Chondrocyte (in vitro differentiated cells): Measurements from ENCODE around the gene AGAP2. TPM values are rescaled to one million over a fixed set of nuclear protein-coding genes. Genes with fewer than 3 reads are reported as not detected.

ENCODE experiments used
- DNase-seq: peaks from one replicate; pipeline ENCODE4 v3.0.0; 2021; ENCODE audit warnings: mixed read lengths, low spot score
- H3K27ac Mint-ChIP-seq: one replicate; pipeline ENCODE4 v1.8.0; 2021; ENCODE audit warnings: mild to moderate bottlenecking, moderate library complexity, mixed read lengths; ENCODE audit not compliant: unreplicated experiment
- H3K27me3 Mint-ChIP-seq: 2 replicates; pipeline ENCODE4 v1.8.0; 2021; ENCODE audit warnings: low read depth, mixed read lengths
- H3K36me3 Mint-ChIP-seq: 2 replicates; pipeline ENCODE4 v1.8.0; 2021; ENCODE audit warnings: low read depth, mixed read lengths
- H3K4me1 Mint-ChIP-seq: 2 replicates; pipeline ENCODE4 v1.8.0; 2021; ENCODE audit warnings: low read depth, mild to moderate bottlenecking, mixed read lengths
- H3K4me3 Mint-ChIP-seq: one replicate; pipeline ENCODE4 v1.8.0; 2021; ENCODE audit warnings: mild to moderate bottlenecking, moderate library complexity, mixed read lengths; ENCODE audit not compliant: unreplicated experiment
- H3K9me3 Mint-ChIP-seq: 2 replicates; pipeline ENCODE4 v1.8.0; 2021; ENCODE audit warnings: low read depth, mixed read lengths
- total RNA-seq: library from RNA; stranded (reverse); gene quantifications from 3 replicates; pipeline ENCODE4 v1.2.1, GENCODE V29; 2021
- TF ChIP-seq, protein P1 (sequence below): fragments of 200-600 bp; sonication (generic); IDR thresholded peaks from 2 replicates; pipeline ENCODE4 v1.5.0; 2021; ENCODE audit warnings: antibody characterized with exemption, mild to moderate bottlenecking, moderate library complexity

The AGAP2 gene
- total RNA-seq, 1 donor from 2014 or later = 1.9 TPM

- Mint-ChIP-seq H3K27me3 (no peaks in the 10 kb centered on the region), H3K4me1 (peaks cover 46% of the 10 kb centered on the region), H3K9me3 (no peaks in the 10 kb centered on the region), H3K27ac (peak overlapping the region; percentile 63), H3K4me3 (no peak overlapping the region), H3K36me3 (peaks cover 27% of the 10 kb centered on the region)
- TF ChIP-seq, protein P1, sequence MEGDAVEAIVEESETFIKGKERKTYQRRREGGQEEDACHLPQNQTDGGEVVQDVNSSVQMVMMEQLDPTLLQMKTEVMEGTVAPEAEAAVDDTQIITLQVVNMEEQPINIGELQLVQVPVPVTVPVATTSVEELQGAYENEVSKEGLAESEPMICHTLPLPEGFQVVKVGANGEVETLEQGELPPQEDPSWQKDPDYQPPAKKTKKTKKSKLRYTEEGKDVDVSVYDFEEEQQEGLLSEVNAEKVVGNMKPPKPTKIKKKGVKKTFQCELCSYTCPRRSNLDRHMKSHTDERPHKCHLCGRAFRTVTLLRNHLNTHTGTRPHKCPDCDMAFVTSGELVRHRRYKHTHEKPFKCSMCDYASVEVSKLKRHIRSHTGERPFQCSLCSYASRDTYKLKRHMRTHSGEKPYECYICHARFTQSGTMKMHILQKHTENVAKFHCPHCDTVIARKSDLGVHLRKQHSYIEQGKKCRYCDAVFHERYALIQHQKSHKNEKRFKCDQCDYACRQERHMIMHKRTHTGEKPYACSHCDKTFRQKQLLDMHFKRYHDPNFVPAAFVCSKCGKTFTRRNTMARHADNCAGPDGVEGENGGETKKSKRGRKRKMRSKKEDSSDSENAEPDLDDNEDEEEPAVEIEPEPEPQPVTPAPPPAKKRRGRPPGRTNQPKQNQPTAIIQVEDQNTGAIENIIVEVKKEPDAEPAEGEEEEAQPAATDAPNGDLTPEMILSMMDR = no peak
- DNase-seq = no peak
Observed at GRCh38 chr12:57749061-57749460, 10.5 kb upstream of the AGAP2 start.

DNA sequence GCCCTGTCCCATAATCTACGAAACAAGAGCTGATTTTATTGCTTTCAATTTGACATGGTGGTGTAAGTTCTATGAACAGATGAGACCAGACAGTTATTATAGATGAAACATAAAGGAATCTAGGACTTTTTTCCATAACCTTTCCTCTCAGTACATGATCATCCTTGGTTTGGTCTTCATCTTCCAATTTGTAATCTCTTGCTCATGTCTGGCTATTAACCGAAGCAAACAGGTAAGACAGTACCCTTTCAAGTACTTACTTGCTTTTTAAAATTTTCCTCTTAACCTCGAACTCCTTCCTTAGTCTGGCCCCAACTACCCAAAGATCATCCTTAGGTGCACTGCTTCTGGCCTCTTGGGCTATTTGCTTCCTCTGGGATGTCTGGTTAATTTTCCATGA lies 7.5 kb upstream of the AGAP2 start:
- DNase-seq = no peak
- H3K36me3 Mint-ChIP-seq = peaks cover 24% of the 10 kb centered on the region
- TF ChIP-seq, protein P1 = no peak
- peak overlapping the region; percentile 99 for H3K27ac Mint-ChIP-seq
- H3K4me3 Mint-ChIP-seq = peak overlapping the region; percentile 95
- H3K27me3 Mint-ChIP-seq = peaks cover 4% of the 10 kb centered on the region
- no peaks in the 10 kb centered on the region for H3K9me3 Mint-ChIP-seq
- peaks cover 30% of the 10 kb centered on the region for H3K4me1 Mint-ChIP-seq

DNA sequence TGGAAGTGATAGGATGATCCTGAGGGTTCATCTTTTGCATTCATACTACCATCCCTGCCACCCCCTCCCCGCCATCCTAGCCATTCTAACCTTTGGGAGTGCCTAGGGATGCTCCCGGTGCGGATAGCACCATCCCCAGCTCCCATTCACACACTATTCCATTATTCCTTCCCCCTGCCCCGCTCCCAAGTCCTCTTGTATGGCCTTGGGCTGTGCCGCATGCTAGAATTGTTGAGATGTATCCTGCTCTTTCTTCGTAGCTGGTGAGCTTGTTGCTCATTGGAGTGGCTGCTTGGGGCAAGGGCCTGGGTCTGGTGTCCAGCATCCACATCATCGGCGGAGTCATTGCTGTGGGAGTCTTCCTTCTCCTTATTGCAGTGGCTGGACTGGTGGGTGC lies 6.9 kb upstream of the AGAP2 start:
- Mint-ChIP-seq H3K27me3 (peaks cover 10% of the 10 kb centered on the region), H3K4me3 (peak overlapping the region; percentile 95), H3K4me1 (peaks cover 25% of the 10 kb centered on the region), H3K36me3 (peaks cover 22% of the 10 kb centered on the region), H3K27ac (peak overlapping the region; percentile 99), H3K9me3 (no peaks in the 10 kb centered on the region)
- no peak for DNase-seq
- TF ChIP-seq, protein P1 = no peak

DNA sequence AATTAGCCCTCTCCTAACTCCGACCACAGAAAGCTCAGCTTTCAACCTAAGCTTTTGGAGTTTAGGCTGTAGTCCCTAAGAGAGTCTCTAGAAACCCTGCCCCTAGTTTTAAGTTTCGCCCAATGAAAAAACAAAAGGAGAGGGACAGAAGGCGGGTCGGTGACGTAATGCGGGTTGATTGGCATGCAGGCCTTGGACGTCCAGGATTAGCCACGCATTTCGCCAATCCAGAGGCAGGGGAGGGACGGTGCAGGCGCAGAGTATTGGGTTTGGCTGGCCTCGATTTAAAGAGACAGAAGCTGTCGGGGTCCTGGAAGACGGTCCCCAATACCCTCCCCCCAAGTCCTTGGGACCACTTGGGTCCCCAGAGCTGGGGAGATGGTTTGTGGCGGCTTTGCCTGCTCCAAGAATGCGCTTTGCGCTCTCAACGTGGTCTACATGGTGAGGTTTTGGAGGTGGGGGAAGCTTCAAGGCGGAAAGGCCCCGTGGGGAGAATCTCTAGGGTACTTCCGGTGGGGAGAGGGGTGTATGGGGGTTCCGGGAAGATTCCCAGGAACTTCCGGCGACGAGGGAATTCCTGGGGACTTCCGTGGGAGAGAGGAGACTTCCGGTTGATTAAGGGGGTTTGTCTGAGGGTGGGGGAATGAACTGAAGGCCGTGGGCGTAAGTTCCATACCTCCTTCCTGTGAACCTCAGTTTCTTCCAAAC lies 6.4 kb upstream of the AGAP2 start, which contains the start of gene TSPAN31:
Gene TSPAN31 (plus strand): TSS at position 263 of the 708 bp plus-strand sequence. CDS start 116 bp downstream, at position 379.
- Mint-ChIP-seq H3K27ac (peak within 1 kb of the TSS; percentile 99), H3K4me1 (peaks cover 20% of the 10 kb centered on the region), H3K4me3 (peak within 1 kb of the TSS; percentile 95), H3K9me3 (no peaks in the 10 kb centered on the region), H3K36me3 (peaks cover 20% of the 10 kb centered on the region), H3K27me3 (peaks cover 12% of the 10 kb centered on the region)
- TF ChIP-seq, protein P1 = no peak
- DNase-seq = peak; percentile 97

- TF ChIP-seq, protein P1 = no peak
- peak; percentile 72 for DNase-seq
- H3K4me1 Mint-ChIP-seq = peaks cover 21% of the 10 kb centered on the region
- H3K36me3 Mint-ChIP-seq = peaks cover 20% of the 10 kb centered on the region
- H3K27ac Mint-ChIP-seq = peak overlapping the region; percentile 99
- no peaks in the 10 kb centered on the region for H3K9me3 Mint-ChIP-seq
- peak overlapping the region; percentile 95 for H3K4me3 Mint-ChIP-seq
- H3K27me3 Mint-ChIP-seq = peaks cover 17% of the 10 kb centered on the region
Observed at GRCh38 chr12:57744194-57744776, 5.7 kb upstream of the AGAP2 start.
